ENCODE measurements around the gene PCDHGB4. TPM values are rescaled to one million over a fixed set of nuclear protein-coding genes. Genes with fewer than 3 reads are reported as not detected.
"Not testable (repeated sequence)": the region's sequence is repeated elsewhere in the genome, so short reads cannot be mapped to it uniquely, and the experiment has no call there.

Gene PCDHGB4
- total RNA-seq, result 1.7 and 4.7 TPM in 2 replicates

DNA sequence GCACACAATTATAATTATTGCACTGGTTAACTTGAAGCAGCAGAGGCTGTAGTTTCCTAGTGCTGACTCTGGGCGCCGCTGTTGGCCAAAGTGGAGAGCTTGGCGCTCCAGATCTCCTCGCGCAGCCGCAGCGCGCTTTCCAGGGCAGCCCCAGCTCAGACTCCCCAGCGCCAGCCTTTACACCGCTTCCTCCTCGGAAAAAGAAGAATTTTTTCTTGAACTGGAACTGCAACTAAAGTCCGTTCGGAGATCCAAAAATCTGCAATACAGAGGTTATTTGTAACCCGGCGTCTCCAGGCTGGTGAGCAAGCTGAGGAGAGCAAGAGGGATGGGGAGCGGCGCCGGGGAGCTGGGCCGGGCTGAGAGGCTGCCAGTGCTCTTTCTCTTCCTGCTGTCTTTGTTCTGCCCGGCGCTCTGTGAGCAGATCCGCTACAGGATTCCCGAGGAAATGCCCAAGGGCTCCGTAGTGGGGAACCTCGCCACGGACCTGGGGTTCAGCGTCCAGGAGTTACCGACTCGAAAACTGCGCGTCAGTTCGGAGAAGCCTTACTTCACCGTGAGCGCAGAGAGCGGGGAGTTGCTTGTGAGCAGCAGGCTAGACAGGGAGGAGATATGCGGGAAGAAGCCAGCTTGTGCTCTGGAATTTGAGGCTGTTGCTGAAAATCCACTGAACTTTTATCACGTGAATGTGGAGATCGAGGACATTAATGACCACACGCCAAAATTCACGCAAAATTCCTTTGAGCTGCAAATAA lies at the start of gene PCDHGB4:
Gene PCDHGB4 (plus strand): TSS at position 142 of the 755 bp plus-strand sequence. CDS start 187 bp downstream, at position 329.
- TF ChIP-seq, protein P1, sequence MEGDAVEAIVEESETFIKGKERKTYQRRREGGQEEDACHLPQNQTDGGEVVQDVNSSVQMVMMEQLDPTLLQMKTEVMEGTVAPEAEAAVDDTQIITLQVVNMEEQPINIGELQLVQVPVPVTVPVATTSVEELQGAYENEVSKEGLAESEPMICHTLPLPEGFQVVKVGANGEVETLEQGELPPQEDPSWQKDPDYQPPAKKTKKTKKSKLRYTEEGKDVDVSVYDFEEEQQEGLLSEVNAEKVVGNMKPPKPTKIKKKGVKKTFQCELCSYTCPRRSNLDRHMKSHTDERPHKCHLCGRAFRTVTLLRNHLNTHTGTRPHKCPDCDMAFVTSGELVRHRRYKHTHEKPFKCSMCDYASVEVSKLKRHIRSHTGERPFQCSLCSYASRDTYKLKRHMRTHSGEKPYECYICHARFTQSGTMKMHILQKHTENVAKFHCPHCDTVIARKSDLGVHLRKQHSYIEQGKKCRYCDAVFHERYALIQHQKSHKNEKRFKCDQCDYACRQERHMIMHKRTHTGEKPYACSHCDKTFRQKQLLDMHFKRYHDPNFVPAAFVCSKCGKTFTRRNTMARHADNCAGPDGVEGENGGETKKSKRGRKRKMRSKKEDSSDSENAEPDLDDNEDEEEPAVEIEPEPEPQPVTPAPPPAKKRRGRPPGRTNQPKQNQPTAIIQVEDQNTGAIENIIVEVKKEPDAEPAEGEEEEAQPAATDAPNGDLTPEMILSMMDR (conservative IDR thresholded peaks at IDR 0.05; ENCODE audit: low read depth, low read length), result peak; percentile 54
- DNase-seq (ENCODE audit: low read depth), result not testable (repeated sequence)
- H3K4me3 ChIP-seq (ENCODE audit: low read depth, low read length), result peak within 1 kb of the TSS; percentile 43

DNA sequence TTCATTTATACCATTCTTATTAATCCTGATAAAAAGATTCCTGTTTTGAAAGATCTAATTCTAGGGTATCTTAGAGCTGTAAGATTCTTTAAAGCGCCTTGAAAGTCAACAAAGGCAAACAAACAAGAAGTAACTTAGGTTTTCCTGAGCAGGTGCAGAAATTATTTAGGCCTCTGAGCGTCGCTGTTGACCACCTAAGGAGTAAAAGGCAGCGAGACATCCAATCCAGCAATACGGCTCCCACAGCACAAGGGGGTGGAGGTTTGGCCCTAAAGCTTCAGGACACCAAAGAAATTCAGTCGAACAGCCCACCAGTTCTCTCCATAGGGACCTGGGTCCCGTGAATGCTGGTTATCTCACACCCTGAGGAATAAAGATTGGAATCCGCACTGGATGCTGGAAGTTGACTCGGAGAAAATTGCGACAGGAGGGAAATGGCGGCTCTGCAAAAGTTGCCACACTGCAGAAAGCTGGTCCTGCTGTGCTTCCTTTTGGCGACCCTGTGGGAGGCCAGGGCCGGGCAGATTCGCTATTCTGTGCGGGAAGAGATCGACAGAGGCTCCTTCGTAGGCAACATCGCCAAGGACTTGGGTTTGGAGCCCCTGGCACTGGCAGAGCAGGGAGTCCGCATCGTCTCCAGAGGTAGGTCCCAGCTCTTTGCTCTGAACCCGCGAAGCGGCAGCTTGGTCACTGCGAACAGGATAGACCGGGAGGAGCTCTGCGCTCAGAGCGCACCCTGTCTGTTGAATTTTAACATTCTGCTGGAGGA lies 48.8 kb upstream of the PCDHGB4 start, which contains the start of gene PCDHGA2:
Gene PCDHGA2 (plus strand): TSS at position 223 of the 769 bp plus-strand sequence.
- TF ChIP-seq, protein P1 (conservative IDR thresholded peaks at IDR 0.05; ENCODE audit: low read depth, low read length), result peak; percentile 59
- DNase-seq (ENCODE audit: low read depth), result no peak
- H3K4me3 ChIP-seq (ENCODE audit: low read depth, low read length), result peak within 1 kb of the TSS; percentile 48

DNA sequence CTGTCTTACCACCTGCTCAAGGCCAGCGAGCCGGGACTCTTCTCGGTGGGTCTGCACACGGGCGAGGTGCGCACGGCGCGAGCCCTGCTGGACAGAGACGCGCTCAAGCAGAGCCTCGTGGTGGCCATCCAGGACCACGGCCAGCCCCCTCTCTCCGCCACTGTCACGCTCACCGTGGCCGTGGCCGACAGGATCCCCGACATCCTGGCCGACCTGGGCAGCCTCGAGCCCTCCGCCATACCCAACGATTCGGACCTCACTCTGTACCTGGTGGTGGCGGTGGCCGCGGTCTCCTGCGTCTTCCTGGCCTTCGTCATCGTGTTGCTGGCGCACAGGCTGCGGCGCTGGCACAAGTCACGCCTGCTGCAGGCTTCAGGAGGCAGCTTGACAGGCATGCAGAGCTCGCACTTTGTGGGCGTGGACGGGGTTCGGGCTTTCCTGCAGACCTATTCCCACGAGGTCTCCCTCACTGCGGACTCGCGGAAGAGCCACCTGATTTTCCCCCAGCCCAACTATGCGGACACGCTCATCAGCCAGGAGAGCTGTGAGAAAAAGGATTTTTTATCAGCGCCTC lies 46.6 kb upstream of the PCDHGB4 start:
- not testable (repeated sequence) for DNase-seq (ENCODE audit: low read depth); H3K4me3 ChIP-seq (ENCODE audit: low read depth, low read length)

DNA sequence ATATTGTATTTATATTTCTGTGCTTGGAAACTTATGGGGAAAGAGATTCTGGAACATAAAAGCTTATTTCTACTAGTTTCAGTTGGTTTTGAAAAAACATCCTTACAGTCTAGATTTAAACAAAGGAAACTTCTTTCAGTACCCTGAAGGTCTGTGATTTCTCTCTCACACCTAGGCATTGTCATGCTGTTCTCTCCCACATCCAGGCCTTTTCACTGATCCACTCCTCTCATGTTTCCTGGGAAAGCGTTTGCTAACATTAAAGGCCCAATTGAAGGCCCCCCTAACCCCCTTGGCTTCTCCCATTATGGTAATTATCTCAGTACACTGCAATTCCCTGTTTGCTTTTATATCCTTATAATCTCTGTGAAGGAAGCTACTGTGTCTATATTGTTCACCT lies 44.7 kb upstream of the PCDHGB4 start:
- DNase-seq (ENCODE audit: low read depth), result no peak
- TF ChIP-seq, protein P1 (conservative IDR thresholded peaks at IDR 0.05; ENCODE audit: low read depth, low read length), result no peak
- no peak overlapping the region for H3K4me3 ChIP-seq (ENCODE audit: low read depth, low read length)

DNA sequence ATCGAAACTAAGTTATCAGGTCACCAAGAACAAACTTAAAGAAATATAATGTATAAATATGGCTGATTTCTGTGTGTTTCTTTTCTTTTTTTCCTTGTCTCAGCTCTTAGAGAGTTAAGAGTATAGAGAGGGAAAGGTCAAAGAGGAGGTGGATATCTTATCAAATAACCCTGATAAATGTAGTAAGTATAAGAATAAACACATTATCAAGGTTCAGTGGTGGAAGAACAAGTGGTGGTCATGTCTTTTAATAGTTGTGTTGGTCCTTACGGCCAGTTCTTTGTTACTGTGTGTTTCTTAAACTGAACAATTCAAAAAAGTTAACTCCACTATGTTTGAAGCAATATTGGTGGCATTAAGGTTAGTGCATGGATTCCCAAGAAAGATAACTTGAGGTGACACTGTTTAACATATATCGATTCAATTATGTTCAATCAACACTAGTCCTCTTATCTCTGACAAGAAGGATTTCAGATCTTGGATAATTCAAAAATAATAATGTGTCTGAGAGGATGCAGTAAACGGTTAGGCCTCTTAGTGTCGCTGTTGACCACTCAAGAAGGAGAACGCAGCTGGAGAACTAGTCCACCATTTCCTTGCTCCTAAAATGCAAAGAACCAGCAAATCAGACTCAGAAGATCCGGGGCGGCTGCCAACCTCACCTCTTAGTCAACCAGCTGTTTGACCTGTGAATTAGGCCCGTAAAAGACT lies 44.1 kb upstream of the PCDHGB4 start, which contains the start of gene PCDHGA3:
Gene PCDHGA3 (plus strand): TSS at position 588 of the 711 bp plus-strand sequence. CDS start 205 bp downstream, outside the sequence.
- TF ChIP-seq, protein P1 (conservative IDR thresholded peaks at IDR 0.05; ENCODE audit: low read depth, low read length), result peak; percentile 40
- peak within 1 kb of the TSS; percentile 11 for H3K4me3 ChIP-seq (ENCODE audit: low read depth, low read length)
- no peak for DNase-seq (ENCODE audit: low read depth)

DNA sequence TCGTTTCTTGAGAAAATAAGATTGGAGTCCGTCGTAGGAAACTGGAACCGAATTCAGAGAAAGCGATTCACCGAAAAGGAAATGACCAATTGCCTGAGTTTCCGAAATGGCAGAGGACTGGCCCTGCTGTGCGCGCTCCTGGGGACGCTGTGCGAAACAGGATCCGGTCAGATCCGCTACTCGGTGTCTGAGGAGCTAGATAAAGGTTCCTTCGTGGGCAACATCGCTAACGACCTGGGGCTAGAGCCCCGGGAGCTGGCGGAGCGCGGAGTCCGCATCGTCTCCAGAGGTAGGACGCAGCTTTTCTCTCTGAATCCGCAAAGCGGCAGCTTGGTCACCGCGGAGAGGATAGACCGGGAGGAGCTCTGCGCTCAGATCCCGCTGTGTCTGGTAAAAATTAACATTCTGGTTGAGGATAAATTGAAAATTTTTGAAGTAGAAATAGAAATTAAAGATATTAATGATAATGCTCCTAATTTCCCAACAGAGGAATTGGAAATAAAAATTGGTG lies 43.5 kb upstream of the PCDHGB4 start:
- H3K4me3 ChIP-seq (ENCODE audit: low read depth, low read length), result peak overlapping the region; percentile 11
- TF ChIP-seq, protein P1 (conservative IDR thresholded peaks at IDR 0.05; ENCODE audit: low read depth, low read length), result no peak
- no peak for DNase-seq (ENCODE audit: low read depth)
